Measurements from ENCODE around the gene TCEAL7. TPM values are rescaled to one million over a fixed set of nuclear protein-coding genes. Genes with fewer than 3 reads are reported as not detected.

Gene TCEAL7
- total RNA-seq, 6 experiments from 2014 or later, result 0.34 to 1.2 (median 0.62) TPM; not detected in 3

DNA sequence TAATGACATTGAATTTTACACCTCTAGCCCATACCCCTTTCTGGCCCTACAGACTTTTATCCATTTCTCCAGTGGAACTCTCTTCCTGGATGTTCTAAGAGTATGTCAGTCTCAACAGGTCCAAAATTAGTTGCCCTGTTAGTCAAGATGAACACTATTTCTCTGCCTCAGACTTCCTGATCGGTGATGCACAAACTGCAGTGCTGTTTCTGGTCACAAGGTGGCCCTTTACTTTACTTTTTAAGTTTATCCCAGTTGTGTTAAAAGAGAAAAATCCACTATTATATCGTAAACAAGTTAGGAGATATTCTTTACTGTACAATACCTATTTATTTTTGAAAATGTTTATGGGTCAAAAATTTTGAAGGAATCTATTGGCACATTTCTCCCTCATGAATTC lies 13.1 kb downstream of the TCEAL7 start:
- 10% methylated on average over 2 of the region's 2 CpGs for WGBS (ENCODE audit: insufficient coverage, low coverage, low lambda C conversion rate, missing lambda C conversion rate)
- ATAC-seq (peak; percentile 64 to 83 (median 68)), DNase-seq (no peak)

DNA sequence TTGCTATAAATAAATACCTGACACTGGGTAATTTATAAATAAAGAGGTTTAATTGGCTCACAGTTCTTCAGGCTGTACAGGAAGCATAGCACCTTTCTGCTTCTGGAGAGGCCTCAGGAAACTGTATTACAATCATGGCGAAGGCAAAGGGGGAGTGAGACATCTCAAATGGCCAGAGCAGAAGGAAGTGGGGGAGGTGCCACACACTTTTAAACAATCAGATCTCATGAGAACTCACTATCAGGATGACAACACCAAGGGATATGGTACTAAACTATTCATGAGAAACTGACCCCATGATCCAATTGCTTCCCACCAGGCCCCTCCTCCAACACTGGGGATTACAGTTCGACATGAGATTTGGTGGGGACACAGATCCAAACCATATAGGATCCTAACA lies 14.6 kb downstream of the TCEAL7 start:
- intact Hi-C loops (cut with DNase I), result loop anchor here in 1 of 2 donors (10.0 kb wide), 1 partner anchor 120 kb away; no protein-coding TSS in a partner anchor
- TF ChIP-seq, protein P1, sequence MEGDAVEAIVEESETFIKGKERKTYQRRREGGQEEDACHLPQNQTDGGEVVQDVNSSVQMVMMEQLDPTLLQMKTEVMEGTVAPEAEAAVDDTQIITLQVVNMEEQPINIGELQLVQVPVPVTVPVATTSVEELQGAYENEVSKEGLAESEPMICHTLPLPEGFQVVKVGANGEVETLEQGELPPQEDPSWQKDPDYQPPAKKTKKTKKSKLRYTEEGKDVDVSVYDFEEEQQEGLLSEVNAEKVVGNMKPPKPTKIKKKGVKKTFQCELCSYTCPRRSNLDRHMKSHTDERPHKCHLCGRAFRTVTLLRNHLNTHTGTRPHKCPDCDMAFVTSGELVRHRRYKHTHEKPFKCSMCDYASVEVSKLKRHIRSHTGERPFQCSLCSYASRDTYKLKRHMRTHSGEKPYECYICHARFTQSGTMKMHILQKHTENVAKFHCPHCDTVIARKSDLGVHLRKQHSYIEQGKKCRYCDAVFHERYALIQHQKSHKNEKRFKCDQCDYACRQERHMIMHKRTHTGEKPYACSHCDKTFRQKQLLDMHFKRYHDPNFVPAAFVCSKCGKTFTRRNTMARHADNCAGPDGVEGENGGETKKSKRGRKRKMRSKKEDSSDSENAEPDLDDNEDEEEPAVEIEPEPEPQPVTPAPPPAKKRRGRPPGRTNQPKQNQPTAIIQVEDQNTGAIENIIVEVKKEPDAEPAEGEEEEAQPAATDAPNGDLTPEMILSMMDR (IDR thresholded peaks at IDR 0.05), result no peak
- no peak for TF ChIP-seq POLR2A (IDR thresholded peaks at IDR 0.05)
- no peaks in the 10 kb centered on the region for H3K36me3 ChIP-seq
- peaks cover 2 to 15% of the 10 kb centered on the region in 2 donors for H3K27me3 ChIP-seq
- no peaks in the 10 kb centered on the region for H3K9me3 ChIP-seq
- WGBS (ENCODE audit: insufficient coverage, low coverage, low lambda C conversion rate, missing lambda C conversion rate), result 35% methylated on average over 2 of the region's 2 CpGs
- H3K4me1 ChIP-seq, result no peaks in the 10 kb centered on the region
- ATAC-seq (no peak), DNase-seq (no peak)
- no peak overlapping the region for H3K27ac ChIP-seq
- H3K4me3 ChIP-seq, result no peak overlapping the region

More for the DNA sequence above, 13.1 kb downstream of the TCEAL7 start:
- H3K4me1 ChIP-seq, result no peaks in the 10 kb centered on the region
- H3K27ac ChIP-seq, result no peak overlapping the region
- intact Hi-C loops (cut with DNase I), result loop anchor here in 1 of 2 donors (10.0 kb wide), 1 partner anchor 122 kb away; no protein-coding TSS in a partner anchor
- no peak for TF ChIP-seq POLR2A (IDR thresholded peaks at IDR 0.05)
- TF ChIP-seq, protein P1 (IDR thresholded peaks at IDR 0.05), result peak; percentile 64 to 73 (median 67)
- H3K4me3 ChIP-seq, result no peak overlapping the region
- H3K36me3 ChIP-seq, result no peaks in the 10 kb centered on the region
- peaks cover 0 to 7% of the 10 kb centered on the region in 2 donors for H3K27me3 ChIP-seq
- H3K9me3 ChIP-seq, result no peaks in the 10 kb centered on the region

DNA sequence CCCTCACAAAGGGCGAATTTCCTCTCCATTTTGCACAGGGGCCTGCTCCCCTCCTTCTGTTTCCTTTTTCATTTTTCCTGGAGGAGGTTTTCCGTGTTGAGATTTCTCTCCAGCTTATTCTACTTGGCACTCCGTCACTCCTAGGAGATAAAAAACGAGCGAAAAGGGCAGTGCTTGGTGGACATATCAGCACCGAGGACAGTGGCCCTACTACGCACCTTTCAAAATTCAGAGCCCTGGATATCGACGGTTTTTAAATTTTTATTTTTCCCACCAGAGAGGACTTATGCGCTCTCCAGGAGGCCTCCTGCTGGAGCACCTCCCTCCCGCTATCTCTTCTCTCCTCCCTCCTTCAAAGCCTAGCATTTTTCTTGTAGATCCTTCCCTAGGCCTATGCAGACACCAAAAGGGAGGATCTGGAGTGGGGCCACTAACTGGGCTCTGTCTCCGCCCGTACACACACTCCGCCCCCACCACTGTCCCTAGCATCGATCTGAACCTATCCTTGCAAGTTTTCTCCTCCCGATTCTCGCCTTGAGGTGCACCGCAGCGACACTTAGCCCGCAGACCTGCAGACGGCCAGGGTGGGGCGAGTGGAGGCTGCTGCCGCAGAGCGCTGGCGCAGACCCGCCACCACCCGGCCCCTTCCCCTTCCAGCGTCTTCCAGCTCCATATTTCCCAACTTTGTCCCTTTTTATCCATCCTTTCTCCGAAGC lies 17.8 kb downstream of the TCEAL7 start:
- intact Hi-C loops (cut with DNase I), result loop anchor here in 1 of 2 donors (10.0 kb wide), 1 partner anchor 117 kb away; no protein-coding TSS in a partner anchor
- WGBS (ENCODE audit: insufficient coverage, low coverage, low lambda C conversion rate, missing lambda C conversion rate), result 36% methylated on average over 26 of the region's 29 CpGs
- Histone ChIP-seq H3K9me3 (no peaks in the 10 kb centered on the region), H3K27me3 (peaks cover 8 to 19% of the 10 kb centered on the region in 2 donors), H3K36me3 (no peaks in the 10 kb centered on the region), H3K27ac (no peak overlapping the region), H3K4me3 (no peak overlapping the region), H3K4me1 (no peaks in the 10 kb centered on the region)
- ATAC-seq, result no peak
- TF ChIP-seq, protein P1 (IDR thresholded peaks at IDR 0.05), result no peak
- no peak for TF ChIP-seq POLR2A (IDR thresholded peaks at IDR 0.05)
- DNase-seq, result no peak

DNA sequence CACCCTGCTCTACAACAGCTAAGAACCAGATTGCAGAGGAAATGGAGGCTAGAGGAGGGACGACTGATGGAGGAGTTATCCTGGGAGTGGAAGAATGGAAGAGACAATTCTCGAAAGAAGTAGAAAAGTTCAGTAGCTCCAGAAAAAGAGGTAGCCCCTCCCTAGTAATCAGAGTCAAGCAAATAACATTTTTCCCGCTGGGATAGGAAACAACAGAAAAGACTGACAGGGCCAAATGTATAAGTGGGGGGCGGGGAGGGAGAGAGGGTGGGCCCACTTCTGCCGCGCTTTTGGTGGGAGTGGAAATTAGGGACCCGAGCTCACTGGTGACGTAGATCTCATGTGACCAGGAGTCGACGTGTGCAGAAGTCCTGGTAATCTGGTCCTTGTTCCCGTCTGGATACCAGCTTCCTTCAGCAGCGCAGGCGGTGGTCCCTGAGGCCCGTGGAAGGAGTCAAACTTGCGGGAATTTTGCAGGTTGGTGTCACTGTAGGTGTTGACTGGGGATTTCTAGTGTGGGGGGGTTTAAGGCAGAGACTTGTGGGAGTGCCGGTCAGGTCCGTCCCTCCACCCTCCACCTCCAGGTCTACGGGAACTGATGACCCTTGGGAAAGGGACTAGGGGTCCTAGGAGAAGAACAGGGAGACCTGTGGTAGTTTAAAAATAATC lies 26.2 kb downstream of the TCEAL7 start, which contains the start of gene TCEAL9:
Gene TCEAL9, plus strand, starts transcription at position 377 of the 669 bp plus-strand sequence. CDS start 1,179 bp downstream, outside the sequence.
- H3K4me3 ChIP-seq, result peak within 1 kb of the TSS; percentile 41 to 58 (median 54)
- no peaks in the 10 kb centered on the region for H3K4me1 ChIP-seq
- H3K27ac ChIP-seq, result peak within 1 kb of the TSS; percentile 75 to 87 (median 78)
- no peaks in the 10 kb centered on the region for H3K36me3 ChIP-seq
- intact Hi-C loops (cut with DNase I), result no loop called here
- peaks cover 0 to 4% of the 10 kb centered on the region in 2 donors for H3K27me3 ChIP-seq
- H3K9me3 ChIP-seq, result no peaks in the 10 kb centered on the region
- DNase-seq, result peak; percentile 49 to 57 (median 49)
- WGBS (ENCODE audit: insufficient coverage, low coverage, low lambda C conversion rate, missing lambda C conversion rate), result 25% methylated on average over 17 of the region's 18 CpGs
- TF ChIP-seq, protein P1 (IDR thresholded peaks at IDR 0.05), result no peak
- peak; percentile 63 for TF ChIP-seq POLR2A (IDR thresholded peaks at IDR 0.05)
- ATAC-seq, result peak; percentile 87 to 93 (median 91)

Measured in right lobe of liver (tissue), 6 donors.